ENCODE results near the gene SLC9A9. TPM values are rescaled to one million over a fixed set of nuclear protein-coding genes. Genes with fewer than 3 reads are reported as not detected.
"Not testable (repeated sequence)": the region's sequence is repeated elsewhere in the genome, so short reads cannot be mapped to it uniquely, and the experiment has no call there.

SLC9A9 gene
- total RNA-seq, 1 donor from 2014 or later = 3.0 TPM

DNA sequence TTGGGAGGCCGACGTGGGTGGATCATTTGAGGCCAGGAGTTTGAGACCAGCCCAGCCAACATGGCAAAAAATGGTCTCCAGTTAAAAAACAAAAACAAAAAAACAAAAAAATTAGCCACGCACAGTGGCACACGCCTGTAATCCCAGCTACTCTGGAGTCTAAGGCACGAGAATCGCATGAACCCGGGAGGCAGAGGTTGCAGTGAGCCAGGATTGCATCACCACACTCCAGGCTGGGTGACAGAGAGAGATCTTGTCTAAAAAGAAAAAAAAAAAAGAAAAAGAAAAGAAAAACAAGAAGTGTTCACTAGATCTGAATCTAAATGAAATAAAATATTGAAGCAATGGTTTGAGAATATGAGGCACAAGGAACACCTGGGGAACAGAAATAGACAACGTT, 36.7 kb downstream of the SLC9A9 start:
- no peak for DNase-seq (ENCODE audit: low read depth)
- no peak for TF ChIP-seq CTCF (IDR thresholded peaks at IDR 0.05; ENCODE audit: insufficient read depth, low read length, poor library complexity, severe bottlenecking)
- Histone ChIP-seq H3K36me3 (ENCODE audit: control insufficient read depth, insufficient read depth, low read length) (no peaks in the 10 kb centered on the region), H3K4me3 (ENCODE audit: low read depth, low read length) (no peak overlapping the region), H3K27me3 (ENCODE audit: control insufficient read depth, insufficient read depth, low read length) (no peaks in the 10 kb centered on the region)

GRCh38 chr3:143810953-143811265, 37.4 kb downstream of the SLC9A9 start:
- H3K4me3 ChIP-seq (ENCODE audit: low read depth, low read length) = no peak overlapping the region
- DNase-seq (ENCODE audit: low read depth) = no peak

DNA sequence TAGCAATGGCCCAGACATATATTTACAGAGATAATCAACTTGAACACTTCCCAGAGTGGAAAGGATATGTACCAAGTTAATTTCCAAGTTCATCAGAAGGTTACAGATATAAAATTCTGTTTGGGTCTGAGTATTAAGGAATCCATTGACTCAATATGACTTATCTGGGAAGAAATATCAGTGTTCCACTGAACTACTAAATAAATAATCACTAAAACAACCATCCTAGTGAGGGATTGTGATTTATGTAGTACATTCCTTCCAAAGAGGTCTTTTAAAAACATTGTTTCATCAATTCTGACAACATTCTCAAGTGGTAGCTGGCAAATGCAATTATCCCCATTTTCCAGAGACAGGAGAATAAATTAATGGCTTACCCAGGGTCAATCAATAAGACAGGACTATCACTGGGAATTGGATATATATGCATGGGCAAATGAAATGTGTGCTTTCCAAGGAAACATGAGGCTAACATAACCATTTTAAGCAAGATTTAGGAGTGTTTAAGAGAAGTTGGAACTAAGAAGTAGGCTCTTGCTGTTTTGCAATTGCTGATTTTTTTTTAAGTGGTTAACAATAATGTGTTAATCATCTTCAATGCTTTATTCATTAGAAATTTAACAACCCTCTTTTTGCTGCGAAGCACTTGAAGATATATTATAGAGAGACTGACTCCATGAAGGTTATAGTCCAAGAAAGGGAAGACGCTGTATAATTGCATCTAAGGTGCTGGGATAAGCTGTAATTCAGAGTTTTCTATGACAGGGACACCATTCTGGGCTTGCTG, 37.9 kb downstream of the SLC9A9 start:
- no peak for TF ChIP-seq CTCF (IDR thresholded peaks at IDR 0.05; ENCODE audit: insufficient read depth, low read length, poor library complexity, severe bottlenecking)
- no peak for DNase-seq (ENCODE audit: low read depth)
- no peaks in the 10 kb centered on the region for H3K27me3 ChIP-seq (ENCODE audit: control insufficient read depth, insufficient read depth, low read length)
- H3K4me3 ChIP-seq (ENCODE audit: low read depth, low read length) = no peak overlapping the region
- H3K36me3 ChIP-seq (ENCODE audit: control insufficient read depth, insufficient read depth, low read length) = no peaks in the 10 kb centered on the region

More at GRCh38 chr3:143810953-143811265, 37.4 kb downstream of the SLC9A9 start:
- no peaks in the 10 kb centered on the region for H3K27me3 ChIP-seq (ENCODE audit: control insufficient read depth, insufficient read depth, low read length)
- no peak for TF ChIP-seq CTCF (IDR thresholded peaks at IDR 0.05; ENCODE audit: insufficient read depth, low read length, poor library complexity, severe bottlenecking)
- no peaks in the 10 kb centered on the region for H3K36me3 ChIP-seq (ENCODE audit: control insufficient read depth, insufficient read depth, low read length)

GRCh38 chr3:143809121-143809621, 39.1 kb downstream of the SLC9A9 start:
- H3K4me3 ChIP-seq (ENCODE audit: low read depth, low read length) = no peak overlapping the region
- H3K27me3 ChIP-seq (ENCODE audit: control insufficient read depth, insufficient read depth, low read length) = no peaks in the 10 kb centered on the region
- no peak for DNase-seq (ENCODE audit: low read depth)
- no peak for TF ChIP-seq CTCF (IDR thresholded peaks at IDR 0.05; ENCODE audit: insufficient read depth, low read length, poor library complexity, severe bottlenecking)
- H3K36me3 ChIP-seq (ENCODE audit: control insufficient read depth, insufficient read depth, low read length) = no peaks in the 10 kb centered on the region

GRCh38 chr3:143808030-143808429, 40.2 kb downstream of the SLC9A9 start:
- Histone ChIP-seq H3K27me3 (ENCODE audit: control insufficient read depth, insufficient read depth, low read length) (no peaks in the 10 kb centered on the region), H3K4me3 (ENCODE audit: low read depth, low read length) (no peak overlapping the region), H3K36me3 (ENCODE audit: control insufficient read depth, insufficient read depth, low read length) (no peaks in the 10 kb centered on the region)
- no peak for DNase-seq (ENCODE audit: low read depth)
- no peak for TF ChIP-seq CTCF (IDR thresholded peaks at IDR 0.05; ENCODE audit: insufficient read depth, low read length, poor library complexity, severe bottlenecking)

DNA sequence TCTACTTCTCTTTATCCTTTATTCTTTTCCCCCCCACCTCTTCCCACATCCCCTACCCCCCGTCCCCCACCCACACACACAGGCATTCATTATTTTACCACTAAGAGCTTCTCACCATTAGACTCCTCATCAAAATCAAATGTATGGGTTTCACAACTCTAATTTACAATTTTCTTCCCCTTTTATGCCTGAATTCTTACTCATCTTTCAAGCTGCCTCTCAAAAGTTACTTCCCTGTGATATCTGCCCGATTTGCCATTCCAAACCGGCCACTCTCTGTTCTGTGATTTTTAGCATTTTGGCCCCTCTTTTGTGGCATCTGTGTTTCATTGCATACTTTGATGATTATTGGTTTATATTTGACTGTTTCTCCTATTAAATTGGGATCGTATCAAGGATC, 42.2 kb downstream of the SLC9A9 start:
- TF ChIP-seq CTCF (IDR thresholded peaks at IDR 0.05; ENCODE audit: insufficient read depth, low read length, poor library complexity, severe bottlenecking) = no peak
- no peak overlapping the region for H3K4me3 ChIP-seq (ENCODE audit: low read depth, low read length)
- DNase-seq (ENCODE audit: low read depth) = no peak
- H3K27me3 ChIP-seq (ENCODE audit: control insufficient read depth, insufficient read depth, low read length) = no peaks in the 10 kb centered on the region
- no peaks in the 10 kb centered on the region for H3K36me3 ChIP-seq (ENCODE audit: control insufficient read depth, insufficient read depth, low read length)

DNA sequence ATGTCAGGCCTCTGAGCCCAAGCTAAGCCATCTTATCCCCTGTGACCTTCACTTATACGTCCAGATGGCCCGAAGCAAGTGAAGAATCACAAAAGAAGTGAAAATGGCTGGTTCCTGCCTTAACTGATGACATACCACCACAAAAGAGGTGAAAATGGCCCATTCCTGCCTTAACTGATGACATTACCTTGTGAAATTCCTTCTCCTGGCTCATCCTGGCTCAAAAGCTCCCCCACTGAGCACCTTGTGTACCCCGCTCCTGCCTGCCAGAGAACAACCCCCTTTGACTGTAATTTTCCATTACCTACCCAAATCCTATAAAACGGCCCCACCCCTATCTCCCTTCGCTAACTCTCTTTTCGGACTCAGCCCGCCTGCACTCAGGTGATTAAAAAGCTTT, 42.8 kb downstream of the SLC9A9 start:
- DNase-seq (ENCODE audit: low read depth); H3K27me3 ChIP-seq (ENCODE audit: control insufficient read depth, insufficient read depth, low read length); H3K36me3 ChIP-seq (ENCODE audit: control insufficient read depth, insufficient read depth, low read length); H3K4me3 ChIP-seq (ENCODE audit: low read depth, low read length): not testable (repeated sequence)

DNA sequence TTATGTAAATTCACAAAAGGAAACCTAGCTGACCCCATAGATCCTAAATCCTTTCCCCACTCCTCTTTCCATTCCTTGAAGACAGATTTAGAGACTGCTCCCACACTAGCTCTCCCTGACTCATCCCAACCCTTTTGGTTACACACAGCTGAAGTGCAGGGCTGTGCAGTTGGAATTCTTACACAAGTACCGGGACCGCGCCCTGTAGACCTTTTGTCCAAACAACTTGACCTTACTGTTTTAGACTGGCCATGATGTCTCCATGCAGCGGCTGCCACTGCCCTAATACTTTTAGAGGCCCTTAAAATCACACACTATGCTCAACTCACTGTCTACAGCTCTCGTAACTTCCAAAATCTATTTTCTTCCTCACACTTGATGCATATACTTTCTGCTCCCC, 47.2 kb downstream of the SLC9A9 start:
- H3K4me3 ChIP-seq (ENCODE audit: low read depth, low read length); H3K27me3 ChIP-seq (ENCODE audit: control insufficient read depth, insufficient read depth, low read length); H3K36me3 ChIP-seq (ENCODE audit: control insufficient read depth, insufficient read depth, low read length); DNase-seq (ENCODE audit: low read depth): not testable (repeated sequence)
